Activated gamma-delta T cell treated with anti-CD3 and anti-CD28 coated beads, Interleukin-2, amount 50 U/mL, for 16 hours (primary cell): ENCODE measurements around the gene ALDOC.
"Not testable (repeated sequence)": the region's sequence is repeated elsewhere in the genome, so short reads cannot be mapped to it uniquely, and the experiment has no call there.

Experiments
- DNase-seq: peaks from one replicate; pipeline ENCODE4 v3.0.0-alpha.2; 2020; ENCODE audit warnings: low read depth

Gene ALDOC

GRCh38 chr17:28576758-28577465 lies at the start of gene ALDOC:
TSS of gene ALDOC (minus strand) at chr17:28576895. CDS start at chr17:28575532, 1,363 bp downstream.
- peak; percentile 98 for DNase-seq

GRCh38 chr17:28624148-28624547 lies 47.5 kb upstream of the ALDOC start:
- no peak for DNase-seq

GRCh38 chr17:28623696-28624095 lies 47.0 kb upstream of the ALDOC start:
- DNase-seq = no peak

GRCh38 chr17:28622186-28622585 lies 45.5 kb upstream of the ALDOC start:
- no peak for DNase-seq

- no peak for DNase-seq
Measured at GRCh38 chr17:28620010-28620409, 43.3 kb upstream of the ALDOC start.

GRCh38 chr17:28618464-28618863 lies 41.8 kb upstream of the ALDOC start:
- no peak for DNase-seq

GRCh38 chr17:28616281-28616680 lies 39.6 kb upstream of the ALDOC start:
- no peak for DNase-seq

- no peak for DNase-seq
Measured at GRCh38 chr17:28615260-28615940, 38.7 kb upstream of the ALDOC start.

GRCh38 chr17:28613931-28614381 lies 37.3 kb upstream of the ALDOC start, which contains the start of gene RSKR:
TSS of gene RSKR (minus strand) at chr17:28614185. CDS start at chr17:28614161, 24 bp downstream.
- DNase-seq = no peak

GRCh38 chr17:28612936-28613872 lies 36.5 kb upstream of the ALDOC start:
- DNase-seq = peak; percentile 20

- no peak for DNase-seq
Measured at GRCh38 chr17:28612531-28612930, 35.8 kb upstream of the ALDOC start.

GRCh38 chr17:28610376-28610775 lies 33.7 kb upstream of the ALDOC start:
- no peak for DNase-seq

- not testable (repeated sequence) for DNase-seq
Measured at GRCh38 chr17:28604031-28604430, 27.3 kb upstream of the ALDOC start.

- DNase-seq = peak; percentile 24
Measured at GRCh38 chr17:28599311-28600184, 22.9 kb upstream of the ALDOC start.

GRCh38 chr17:28598799-28599310 lies 22.2 kb upstream of the ALDOC start, which contains the start of gene SPAG5:
TSS of gene SPAG5 (minus strand) at chr17:28599025. CDS start at chr17:28598946, 79 bp downstream.
- peak; percentile 92 for DNase-seq

GRCh38 chr17:28598389-28598788 lies 21.7 kb upstream of the ALDOC start:
- DNase-seq = no peak

- DNase-seq = no peak
Measured at GRCh38 chr17:28597606-28598383, 21.1 kb upstream of the ALDOC start.

- DNase-seq = no peak
Measured at GRCh38 chr17:28592260-28592659, 15.6 kb upstream of the ALDOC start.

- DNase-seq = no peak
Measured at GRCh38 chr17:28585851-28586250, 9.2 kb upstream of the ALDOC start.

- DNase-seq = no peak
Measured at GRCh38 chr17:28584434-28584833, 7.7 kb upstream of the ALDOC start.
